ENCODE results near the gene LPP. TPM values are rescaled to one million over a fixed set of nuclear protein-coding genes. Genes with fewer than 3 reads are reported as not detected.

LPP gene
- polyA plus RNA-seq, 1 experiment: 76.3 TPM

DNA sequence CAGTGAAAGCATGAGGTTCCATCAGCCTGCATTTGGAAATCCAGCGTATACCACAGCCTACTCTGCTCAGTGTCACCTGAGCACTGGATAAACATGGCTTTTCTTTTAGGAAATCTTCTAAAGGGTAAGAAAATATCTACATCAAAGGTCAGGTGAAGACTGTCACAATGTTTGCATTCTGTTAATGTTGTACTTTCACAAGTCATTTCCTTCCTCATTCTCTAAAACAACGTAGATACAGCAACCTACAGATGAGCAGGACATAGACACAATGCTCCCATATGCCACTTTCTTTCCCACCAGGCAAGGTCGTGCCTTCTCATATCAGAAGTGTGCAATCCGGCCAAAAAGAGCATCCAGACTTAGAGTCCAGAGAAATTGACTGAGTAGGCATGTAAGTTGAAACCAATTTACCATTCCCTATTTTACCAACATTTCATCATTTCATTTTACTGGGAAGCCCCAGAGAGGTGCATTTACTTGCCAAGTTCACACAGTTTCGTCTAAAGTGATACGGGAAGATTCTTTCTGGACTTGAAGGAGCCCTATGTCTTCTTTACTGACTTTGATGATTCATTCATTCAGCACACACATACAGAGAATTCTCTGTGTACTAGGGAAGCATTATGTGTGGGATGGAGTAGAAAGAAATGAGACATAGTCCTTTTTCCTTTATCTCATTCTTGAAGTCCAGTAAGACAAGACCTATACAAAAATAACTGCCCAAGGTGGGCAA lies 30.6 kb upstream of the LPP start:
- no peak for DNase-seq (ENCODE audit: low read depth, low spot score)
- H3K4me3 ChIP-seq (ENCODE audit: low read depth, low read length): no peak overlapping the region
- H3K27ac ChIP-seq (ENCODE audit: low read depth, low read length): no peak overlapping the region
- ChIA-PET CTCF (no interaction called here), POLR2A (no interaction called here)
- H3K9me3 ChIP-seq (ENCODE audit: control insufficient read depth, insufficient read depth, low read length): no peaks in the 10 kb centered on the region
- TF ChIP-seq, protein P1, sequence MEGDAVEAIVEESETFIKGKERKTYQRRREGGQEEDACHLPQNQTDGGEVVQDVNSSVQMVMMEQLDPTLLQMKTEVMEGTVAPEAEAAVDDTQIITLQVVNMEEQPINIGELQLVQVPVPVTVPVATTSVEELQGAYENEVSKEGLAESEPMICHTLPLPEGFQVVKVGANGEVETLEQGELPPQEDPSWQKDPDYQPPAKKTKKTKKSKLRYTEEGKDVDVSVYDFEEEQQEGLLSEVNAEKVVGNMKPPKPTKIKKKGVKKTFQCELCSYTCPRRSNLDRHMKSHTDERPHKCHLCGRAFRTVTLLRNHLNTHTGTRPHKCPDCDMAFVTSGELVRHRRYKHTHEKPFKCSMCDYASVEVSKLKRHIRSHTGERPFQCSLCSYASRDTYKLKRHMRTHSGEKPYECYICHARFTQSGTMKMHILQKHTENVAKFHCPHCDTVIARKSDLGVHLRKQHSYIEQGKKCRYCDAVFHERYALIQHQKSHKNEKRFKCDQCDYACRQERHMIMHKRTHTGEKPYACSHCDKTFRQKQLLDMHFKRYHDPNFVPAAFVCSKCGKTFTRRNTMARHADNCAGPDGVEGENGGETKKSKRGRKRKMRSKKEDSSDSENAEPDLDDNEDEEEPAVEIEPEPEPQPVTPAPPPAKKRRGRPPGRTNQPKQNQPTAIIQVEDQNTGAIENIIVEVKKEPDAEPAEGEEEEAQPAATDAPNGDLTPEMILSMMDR (IDR thresholded peaks at IDR 0.05; ENCODE audit: low read depth, low read length): no peak
- H3K27me3 ChIP-seq (ENCODE audit: control insufficient read depth, insufficient read depth, low read length): no peaks in the 10 kb centered on the region

DNA sequence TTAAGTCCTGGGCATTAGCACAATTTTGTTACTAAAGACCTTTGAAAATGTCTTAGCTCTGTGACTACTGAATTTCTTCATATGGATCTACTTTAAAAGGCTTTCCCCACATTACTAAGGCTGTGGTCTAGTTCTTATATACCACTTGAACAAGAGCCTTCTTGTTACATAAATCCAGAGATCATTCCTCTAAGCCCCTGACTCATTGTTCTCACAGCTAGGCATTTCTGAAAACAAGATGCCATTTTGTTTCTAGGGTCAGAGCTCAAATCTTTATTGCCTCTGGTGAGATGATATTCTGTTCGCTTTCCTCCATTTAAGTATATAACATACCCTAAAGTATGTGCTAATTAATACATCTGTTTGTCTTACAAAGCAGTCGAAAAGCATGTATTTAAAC lies 29.8 kb upstream of the LPP start:
- DNase-seq (ENCODE audit: low read depth, low spot score): no peak
- Histone ChIP-seq H3K4me3 (ENCODE audit: low read depth, low read length) (no peak overlapping the region), H3K27me3 (ENCODE audit: control insufficient read depth, insufficient read depth, low read length) (no peaks in the 10 kb centered on the region), H3K9me3 (ENCODE audit: control insufficient read depth, insufficient read depth, low read length) (no peaks in the 10 kb centered on the region), H3K27ac (ENCODE audit: low read depth, low read length) (no peak overlapping the region)
- TF ChIP-seq, protein P1 (IDR thresholded peaks at IDR 0.05; ENCODE audit: low read depth, low read length): no peak
- ChIA-PET CTCF (no interaction called here), POLR2A (no interaction called here)

DNA sequence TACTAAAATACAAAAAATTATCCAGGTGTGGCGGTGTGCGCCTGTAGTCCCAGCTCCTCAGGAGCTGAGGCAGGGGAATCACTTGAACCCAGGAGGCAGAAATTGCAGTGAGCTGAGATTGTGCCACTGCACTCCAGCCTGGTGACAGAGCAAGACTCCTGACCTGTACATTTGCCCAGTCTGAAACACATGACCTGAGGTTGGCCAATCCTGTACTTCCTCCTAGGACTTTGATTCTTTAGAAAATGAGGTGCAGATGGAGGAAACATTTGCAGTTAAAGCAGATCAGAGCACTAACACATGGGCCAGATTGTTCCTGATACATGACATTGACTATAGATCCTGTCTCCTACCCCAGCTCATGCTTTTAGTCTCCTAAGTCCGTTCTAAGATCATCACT lies 28.9 kb upstream of the LPP start:
- TF ChIP-seq, protein P1 (IDR thresholded peaks at IDR 0.05; ENCODE audit: low read depth, low read length): no peak
- H3K4me3 ChIP-seq (ENCODE audit: low read depth, low read length): no peak overlapping the region
- CTCF ChIA-PET: no interaction called here
- no peak overlapping the region for H3K27ac ChIP-seq (ENCODE audit: low read depth, low read length)
- no peaks in the 10 kb centered on the region for H3K9me3 ChIP-seq (ENCODE audit: control insufficient read depth, insufficient read depth, low read length)
- H3K27me3 ChIP-seq (ENCODE audit: control insufficient read depth, insufficient read depth, low read length): no peaks in the 10 kb centered on the region
- DNase-seq (ENCODE audit: low read depth, low spot score): no peak
- POLR2A ChIA-PET: no interaction called here

DNA sequence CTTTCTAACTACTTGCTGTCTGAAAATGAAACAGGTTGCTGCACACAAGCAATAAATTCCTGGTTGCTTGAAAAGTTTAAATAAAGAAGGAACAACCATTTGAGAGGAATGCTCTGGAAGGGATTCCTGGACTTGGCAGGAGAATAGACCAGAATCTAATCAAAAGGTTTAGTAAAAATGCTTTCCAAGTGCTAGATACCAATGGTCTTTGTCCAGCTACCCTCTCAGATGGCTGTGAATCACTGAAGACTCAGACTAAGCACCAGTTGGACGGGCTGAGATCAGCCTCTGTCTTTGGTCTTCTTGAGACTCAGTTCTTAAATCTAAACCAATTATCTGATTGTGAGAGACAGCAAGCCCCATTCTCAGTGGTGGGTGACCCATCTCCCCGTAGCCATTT lies 27.7 kb upstream of the LPP start:
- POLR2A ChIA-PET: interaction anchor here (1.2 kb wide), 1 partner anchor 27 kb away, joined by 3 read pairs; no protein-coding TSS in a partner anchor

DNA sequence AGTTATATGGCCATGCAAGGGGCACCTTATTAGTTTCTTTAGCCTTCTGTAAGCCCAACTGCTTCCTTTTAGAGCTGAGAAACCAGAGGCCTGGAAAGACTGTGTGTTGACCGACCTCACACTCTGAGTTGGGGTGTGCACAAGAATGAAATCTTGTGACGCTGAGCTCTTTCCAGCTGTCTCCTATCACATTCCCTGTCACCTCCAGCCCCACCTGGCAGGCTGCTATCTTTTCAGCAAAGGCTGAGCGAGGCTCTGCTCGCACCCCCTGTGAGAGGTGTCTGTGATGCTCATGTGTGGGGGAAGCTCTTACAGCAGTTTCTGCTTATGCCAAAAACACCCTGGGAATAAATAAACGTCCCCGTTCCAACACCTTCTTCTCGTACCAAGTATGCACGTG lies 27.0 kb upstream of the LPP start:
- no peak overlapping the region for H3K27ac ChIP-seq (ENCODE audit: low read depth, low read length)
- ChIA-PET POLR2A (no interaction called here), CTCF (no interaction called here)
- H3K4me3 ChIP-seq (ENCODE audit: low read depth, low read length): no peak overlapping the region
- TF ChIP-seq, protein P1 (IDR thresholded peaks at IDR 0.05; ENCODE audit: low read depth, low read length): no peak
- no peaks in the 10 kb centered on the region for H3K27me3 ChIP-seq (ENCODE audit: control insufficient read depth, insufficient read depth, low read length)
- no peaks in the 10 kb centered on the region for H3K9me3 ChIP-seq (ENCODE audit: control insufficient read depth, insufficient read depth, low read length)
- no peak for DNase-seq (ENCODE audit: low read depth, low spot score)

More for the DNA sequence above, 27.7 kb upstream of the LPP start:
- CTCF ChIA-PET: no interaction called here
- DNase-seq (ENCODE audit: low read depth, low spot score): peak; percentile 38
- no peaks in the 10 kb centered on the region for H3K9me3 ChIP-seq (ENCODE audit: control insufficient read depth, insufficient read depth, low read length)
- H3K27me3 ChIP-seq (ENCODE audit: control insufficient read depth, insufficient read depth, low read length): no peaks in the 10 kb centered on the region
- no peak overlapping the region for H3K4me3 ChIP-seq (ENCODE audit: low read depth, low read length)
- TF ChIP-seq, protein P1 (IDR thresholded peaks at IDR 0.05; ENCODE audit: low read depth, low read length): no peak
- no peak overlapping the region for H3K27ac ChIP-seq (ENCODE audit: low read depth, low read length)
